Activated CD8-positive, alpha-beta memory T cell treated with anti-CD3 and anti-CD28 coated beads for 4 hours (primary cell): ENCODE data around the gene TMPRSS6.
A peak's percentile ranks its signal among the peaks of the same experiment; 100 is the strongest.

ENCODE experiments used
- DNase-seq, 2 donors: peaks; one replicate each; pipeline ENCODE4 v3.0.0-alpha.2; 2020; ENCODE audit warnings: low read depth in 2 of 2

TMPRSS6 gene

DNA sequence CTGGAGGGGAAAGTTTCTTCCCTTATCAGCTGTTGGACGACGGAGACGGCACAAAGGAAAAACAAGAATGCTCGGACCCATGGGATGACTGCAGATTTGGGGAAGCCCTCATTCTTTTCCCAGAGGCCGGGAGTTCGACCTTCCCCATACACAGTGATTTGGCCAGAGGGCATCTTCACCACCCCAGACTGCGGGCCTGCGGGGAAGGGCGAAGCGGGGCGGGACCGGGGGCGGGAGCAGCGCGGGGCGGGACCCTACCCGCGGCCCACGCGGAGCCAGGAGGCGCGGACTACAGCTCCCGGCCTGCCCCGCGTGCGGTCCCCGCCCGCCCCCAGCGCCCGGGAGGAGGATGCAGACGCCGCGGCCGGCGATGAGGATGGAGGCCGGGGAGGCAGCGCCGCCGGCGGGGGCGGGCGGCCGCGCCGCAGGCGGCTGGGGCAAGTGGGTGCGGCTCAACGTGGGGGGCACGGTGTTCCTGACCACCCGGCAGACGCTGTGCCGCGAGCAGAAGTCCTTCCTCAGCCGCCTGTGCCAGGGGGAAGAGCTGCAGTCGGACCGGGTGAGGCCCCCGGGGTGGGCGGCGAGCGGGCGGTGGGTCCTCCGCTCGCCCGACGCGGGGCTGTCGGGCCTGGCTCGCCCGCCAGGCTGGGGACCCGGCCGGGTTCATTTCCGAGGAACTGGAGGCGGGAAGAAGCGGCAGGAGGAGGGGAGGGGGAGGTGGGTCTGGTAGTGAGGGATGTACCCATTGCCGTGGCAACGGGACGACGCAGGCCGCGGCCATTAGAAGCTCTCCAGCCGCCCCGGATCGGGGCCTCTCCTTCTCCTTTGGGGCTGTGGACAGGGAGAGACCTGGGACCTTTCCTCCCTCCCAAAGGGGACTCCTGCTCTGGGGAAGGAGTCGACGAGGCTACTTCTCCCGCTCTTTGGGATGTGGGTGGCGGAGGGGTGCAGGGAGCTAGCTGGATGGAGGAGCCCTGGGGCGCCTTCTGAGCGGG lies 57.8 kb downstream of the TMPRSS6 start, which contains the start of gene KCTD17:
TSS of gene KCTD17 (plus strand) at position 352 of the 995 bp plus-strand sequence. CDS start at position 371, 19 bp downstream.
- peak; percentile 35 to 55 for DNase-seq

DNA sequence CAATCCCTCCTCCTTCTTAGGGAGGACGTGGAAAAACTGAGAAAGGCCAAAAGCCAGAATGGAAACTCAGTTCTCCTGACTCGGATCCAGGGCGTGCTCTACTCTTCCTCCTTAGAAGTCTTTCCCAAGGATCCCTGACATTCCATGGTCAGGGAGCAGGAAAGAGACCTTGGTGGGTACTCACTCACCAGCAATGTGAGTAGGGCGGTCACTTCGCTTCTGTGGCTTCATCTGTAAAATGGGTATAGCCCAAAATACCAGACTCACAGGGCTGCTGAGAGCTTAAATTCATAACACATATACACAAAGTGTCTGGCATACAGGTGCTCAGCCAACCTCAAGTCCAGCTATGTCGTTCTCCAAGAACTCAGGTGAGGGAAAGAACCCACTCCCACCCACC lies 58.6 kb downstream of the TMPRSS6 start:
- no peak for DNase-seq

DNA sequence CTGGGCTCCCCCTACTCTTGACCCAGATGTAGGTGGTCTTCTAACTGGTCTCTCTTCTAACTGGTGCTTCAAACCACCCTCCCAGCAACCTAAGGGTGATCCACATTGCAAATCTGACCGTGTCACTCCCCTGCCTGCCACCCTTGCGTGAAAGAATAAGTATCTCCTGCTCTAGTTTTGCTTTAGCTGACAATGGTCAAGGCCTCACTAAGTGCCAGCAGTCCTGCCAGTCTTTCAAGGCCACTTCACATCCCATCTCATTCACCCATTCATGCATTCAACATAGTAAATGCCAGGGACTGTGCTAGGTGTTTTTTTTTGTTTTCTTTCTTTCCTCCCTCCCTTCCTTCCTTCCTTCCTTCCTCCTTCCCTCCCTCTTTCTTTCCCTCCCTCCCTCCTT lies 60.3 kb downstream of the TMPRSS6 start:
- no peak for DNase-seq

DNA sequence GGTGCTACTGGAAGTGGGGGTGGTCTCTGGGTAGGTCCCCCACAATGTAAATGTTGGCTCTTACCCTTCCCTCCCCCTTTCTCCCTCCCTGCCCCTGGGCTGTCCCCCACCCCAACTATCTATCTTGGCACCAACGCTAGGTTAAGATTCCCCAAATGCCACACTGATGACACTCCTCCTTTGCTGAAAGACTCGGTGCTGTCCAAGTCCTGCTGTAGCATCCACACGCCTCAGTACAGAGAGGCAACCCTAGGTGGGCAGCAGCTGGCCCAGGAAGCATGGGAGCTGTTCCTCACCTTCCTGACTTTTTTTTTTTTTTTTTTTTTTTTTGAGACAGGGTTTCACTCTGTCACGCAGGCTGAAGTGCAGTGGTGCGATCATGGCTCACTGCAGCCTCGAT lies 61.4 kb downstream of the TMPRSS6 start:
- no peak for DNase-seq

- DNase-seq, result no peak
Observed at GRCh38 chr22:37047006-37047405, 62.5 kb downstream of the TMPRSS6 start.

- DNase-seq, result no peak
Observed at GRCh38 chr22:37046589-37046988, 62.9 kb downstream of the TMPRSS6 start.

DNA sequence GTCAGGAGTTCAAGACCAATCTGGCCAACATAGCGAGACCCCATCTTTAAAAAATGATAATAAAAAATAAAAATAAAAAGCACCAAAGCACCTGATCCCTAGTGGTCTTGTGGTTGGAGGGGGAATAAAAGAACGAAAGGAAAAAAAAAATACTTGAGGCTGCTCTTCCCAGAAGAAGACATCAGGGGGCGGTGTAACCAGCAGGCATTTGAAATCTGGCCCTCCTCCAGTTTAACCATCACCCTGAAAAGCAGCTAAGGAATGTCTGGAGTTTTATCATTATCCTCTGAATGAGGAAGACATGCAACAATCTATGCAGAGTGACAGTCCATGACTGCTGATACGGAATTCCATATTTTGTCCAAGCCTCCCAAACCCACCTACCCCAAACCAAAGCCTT lies 63.6 kb downstream of the TMPRSS6 start:
- DNase-seq, result no peak

GRCh38 chr22:37044634-37045625 lies 64.6 kb downstream of the TMPRSS6 start:
- DNase-seq, result no peak

GRCh38 chr22:37043828-37044538 lies 65.5 kb downstream of the TMPRSS6 start:
- no peak for DNase-seq

- no peak for DNase-seq
Observed at GRCh38 chr22:37043209-37043827, 66.2 kb downstream of the TMPRSS6 start.

DNA sequence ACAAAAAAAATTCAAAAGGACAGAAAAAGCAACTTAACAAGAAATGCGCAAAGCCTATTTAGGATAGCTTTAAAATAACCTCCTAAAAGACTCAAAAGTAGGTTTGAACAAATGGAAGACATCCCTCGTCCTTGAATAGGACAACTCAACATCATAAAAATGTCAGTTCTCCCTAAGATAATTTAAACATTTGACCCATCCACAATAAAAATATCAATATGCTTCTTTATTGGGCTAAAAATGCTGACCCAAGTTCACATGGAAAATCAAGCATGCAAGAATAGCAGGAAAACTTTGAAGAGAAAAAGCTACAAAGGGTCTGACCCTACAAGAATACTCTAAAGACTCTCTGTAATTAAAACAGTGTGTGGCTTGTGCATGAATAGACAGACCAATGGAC lies 70.0 kb downstream of the TMPRSS6 start:
- no peak for DNase-seq

DNA sequence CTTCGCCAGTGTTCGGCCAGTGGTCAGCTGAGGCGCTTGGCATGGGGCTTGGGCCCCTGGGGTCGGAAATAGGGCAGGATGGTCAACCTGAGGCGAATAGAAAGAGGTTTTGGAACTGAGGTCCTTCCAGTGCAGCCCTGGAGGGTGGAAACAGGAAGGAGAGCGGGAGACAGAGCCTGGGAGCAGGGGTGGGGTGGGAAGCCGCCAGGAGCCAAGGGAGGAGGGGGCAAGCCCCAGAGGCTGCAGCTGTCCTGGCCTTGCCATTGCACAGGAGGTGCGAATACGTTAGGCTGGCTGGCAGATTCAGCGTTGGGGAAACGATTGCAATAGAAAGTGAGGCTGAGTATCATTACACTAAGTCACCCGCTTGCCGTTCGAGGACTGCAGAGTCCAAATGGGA lies 71.8 kb downstream of the TMPRSS6 start:
- no peak for DNase-seq

GRCh38 chr22:37036655-37037377 lies 72.7 kb downstream of the TMPRSS6 start:
- DNase-seq, result no peak

DNA sequence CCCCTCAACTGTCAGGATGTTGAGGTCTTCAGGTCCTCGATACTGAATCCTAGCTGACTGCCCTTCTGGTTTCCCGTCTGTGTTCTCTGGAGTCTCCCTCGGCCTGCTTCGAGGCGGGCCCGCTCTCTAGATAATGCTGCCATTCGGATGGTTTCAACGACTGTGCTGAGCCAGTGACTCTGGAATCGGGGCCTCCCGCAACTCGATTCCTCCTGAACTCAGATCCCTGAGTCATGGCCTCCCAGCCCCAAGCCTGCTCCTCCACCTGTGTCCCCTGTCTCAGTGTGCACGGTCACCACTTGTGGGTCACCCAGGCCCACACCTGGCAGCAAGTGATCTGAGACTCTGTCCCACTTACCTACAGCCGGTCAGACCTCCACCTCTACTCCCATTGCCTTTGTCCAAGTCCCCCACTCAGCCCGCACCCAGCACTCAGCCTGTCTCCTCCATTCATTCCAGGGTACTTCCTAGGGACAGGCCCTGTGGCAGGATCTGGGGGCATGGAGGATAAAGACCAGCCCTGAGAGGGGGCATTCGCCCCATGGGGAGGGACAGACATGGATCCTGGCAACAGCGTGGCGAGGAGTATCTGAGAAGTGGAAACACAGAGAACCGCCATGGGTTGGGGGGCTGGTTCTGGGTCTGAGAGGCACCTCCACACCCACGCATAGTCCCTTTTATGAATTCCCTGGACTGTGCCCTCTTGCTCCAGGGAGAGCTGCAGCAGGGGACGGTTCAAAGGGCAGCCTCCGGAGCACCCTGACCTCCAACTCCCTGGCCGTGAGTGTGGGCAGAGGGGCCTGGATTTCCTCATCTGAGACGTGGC lies 75.7 kb downstream of the TMPRSS6 start:
- DNase-seq, result no peak

DNA sequence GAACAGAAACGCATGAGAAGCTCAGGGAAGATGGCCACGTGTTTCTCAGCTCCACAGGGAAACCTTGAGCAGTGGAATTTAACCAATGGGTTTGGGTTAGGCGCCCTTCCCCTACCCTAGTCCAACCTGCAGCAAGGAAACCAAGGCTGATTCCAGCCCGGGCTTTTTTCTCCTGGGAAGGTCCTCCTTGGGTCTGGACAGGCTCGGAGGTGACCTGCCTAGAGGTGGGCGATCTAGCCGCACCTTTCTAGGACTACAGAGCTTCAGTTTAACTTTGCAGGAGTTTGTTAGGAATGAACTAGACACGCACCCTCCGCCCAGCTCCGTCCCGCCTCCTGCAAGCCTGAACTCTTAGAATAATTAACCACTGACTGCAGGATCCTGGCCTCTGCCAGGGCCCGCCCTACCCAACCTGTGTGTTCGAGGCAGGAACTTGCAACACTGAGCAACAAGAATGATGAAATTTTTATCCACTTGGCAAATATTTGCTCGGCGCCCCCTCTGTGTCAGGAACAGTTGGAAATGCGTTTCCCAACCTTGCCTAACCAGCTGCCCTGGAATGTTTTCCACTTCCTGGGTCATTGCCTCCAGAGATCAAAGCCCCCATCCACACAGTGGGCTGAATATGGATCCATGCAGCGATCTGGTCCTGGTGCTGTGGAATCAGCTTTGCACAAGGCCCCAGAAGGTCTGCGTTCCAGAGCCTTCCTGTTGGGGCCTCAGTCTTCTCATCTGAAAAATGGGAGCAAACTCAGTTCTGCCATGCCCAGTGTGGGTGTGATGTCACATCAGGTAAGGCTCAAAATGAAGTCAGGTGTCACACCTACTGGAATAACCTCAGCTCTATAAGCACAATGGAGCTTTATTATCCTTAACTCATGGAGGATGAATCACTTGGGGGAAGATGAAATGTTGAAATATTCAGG lies 76.7 kb downstream of the TMPRSS6 start:
- no peak for DNase-seq

DNA sequence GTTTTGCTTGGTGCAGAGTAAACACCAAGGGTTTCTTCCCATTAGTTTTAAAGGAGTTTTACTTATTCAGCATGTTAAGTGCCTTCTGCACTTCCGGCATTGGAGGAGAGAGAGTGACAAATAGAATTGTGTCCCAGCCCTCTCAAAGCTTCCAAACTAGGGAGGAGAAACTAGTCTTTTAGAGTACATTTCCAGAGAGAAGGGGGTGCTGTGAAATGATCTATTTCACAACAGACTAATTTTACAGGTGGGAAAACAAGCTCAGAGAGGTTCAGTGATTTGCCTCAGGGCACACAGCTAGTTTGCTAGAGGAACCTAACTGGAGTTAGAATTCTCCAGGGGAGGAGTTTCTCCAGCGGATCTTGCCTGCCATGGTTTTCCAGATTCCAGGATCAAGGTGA lies 77.4 kb downstream of the TMPRSS6 start:
- DNase-seq, result no peak

- no peak for DNase-seq
Observed at GRCh38 chr22:37030560-37031281, 78.8 kb downstream of the TMPRSS6 start.
